Measurements from ENCODE around the gene PDLIM1.

PDLIM1 gene

GRCh38 chr10:95287281-95287680, 3.5 kb downstream of the PDLIM1 start:
- no peak for DNase-seq

DNA sequence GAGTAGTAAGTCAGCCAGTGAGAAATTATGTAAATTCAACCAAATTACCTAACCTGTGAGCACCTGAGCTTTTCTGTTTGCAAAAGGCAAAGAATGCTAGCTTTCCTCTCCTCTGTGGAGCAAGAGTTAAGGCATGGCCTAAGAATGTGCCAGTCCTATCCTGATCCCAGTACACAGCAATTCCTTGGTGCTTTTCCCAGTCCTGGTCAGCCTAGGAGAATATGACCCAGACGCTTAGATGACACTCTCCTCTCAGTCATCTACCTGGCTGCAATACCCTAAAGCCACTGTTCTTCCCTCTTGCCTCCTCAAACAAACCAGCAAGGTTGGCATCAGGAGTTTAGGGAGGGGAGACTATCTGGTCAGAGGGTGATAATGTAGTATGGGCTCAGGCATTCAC, 4.1 kb downstream of the PDLIM1 start:
- no peak for DNase-seq

GRCh38 chr10:95285556-95285955, 5.2 kb downstream of the PDLIM1 start:
- DNase-seq: no peak

- DNase-seq: no peak
These were observed 6.0 kb downstream of the PDLIM1 start for GRCh38 chr10:95284807-95285206.

GRCh38 chr10:95282107-95282506, 8.7 kb downstream of the PDLIM1 start:
- DNase-seq: no peak

DNA sequence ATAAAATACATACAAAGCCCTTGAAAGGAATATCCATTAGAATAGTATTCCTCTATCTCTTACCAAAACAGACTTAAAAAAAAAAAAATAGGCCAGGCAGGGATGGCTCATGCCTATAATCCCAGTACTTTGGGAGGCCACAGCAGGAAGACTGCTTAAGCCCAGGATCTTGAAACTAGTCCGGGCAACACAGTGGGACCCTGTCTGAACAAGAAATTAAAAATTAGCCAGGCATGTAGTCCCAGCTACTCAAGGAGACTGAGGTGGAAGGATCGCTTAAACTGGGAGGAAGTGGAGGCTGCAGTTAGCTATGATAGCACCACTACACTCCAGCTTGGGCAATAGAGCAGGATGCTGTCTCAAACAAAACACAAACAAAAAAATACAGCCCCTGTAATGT, 9.6 kb downstream of the PDLIM1 start:
- DNase-seq: no peak

DNA sequence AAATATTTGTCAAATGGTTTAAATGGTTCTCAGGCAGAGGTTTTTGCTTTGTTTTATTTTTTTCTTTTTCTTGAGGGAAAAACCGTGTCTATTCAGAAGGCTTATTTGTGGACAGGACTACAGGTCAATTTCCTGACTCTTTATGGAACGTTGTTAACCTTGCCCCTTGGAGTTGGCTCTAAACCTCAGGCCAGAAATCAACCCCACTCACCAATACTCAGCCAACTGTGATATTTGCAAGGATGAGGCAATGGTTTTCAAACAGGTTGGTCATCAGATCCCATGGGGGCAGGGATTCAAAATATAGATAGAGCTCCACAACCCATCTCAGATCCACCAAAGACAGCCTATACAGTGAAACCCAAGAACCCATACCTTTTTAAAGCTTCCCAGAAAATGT, 10.2 kb downstream of the PDLIM1 start:
- no peak for DNase-seq

GRCh38 chr10:95279042-95279820, 11.6 kb downstream of the PDLIM1 start:
- DNase-seq: no peak

DNA sequence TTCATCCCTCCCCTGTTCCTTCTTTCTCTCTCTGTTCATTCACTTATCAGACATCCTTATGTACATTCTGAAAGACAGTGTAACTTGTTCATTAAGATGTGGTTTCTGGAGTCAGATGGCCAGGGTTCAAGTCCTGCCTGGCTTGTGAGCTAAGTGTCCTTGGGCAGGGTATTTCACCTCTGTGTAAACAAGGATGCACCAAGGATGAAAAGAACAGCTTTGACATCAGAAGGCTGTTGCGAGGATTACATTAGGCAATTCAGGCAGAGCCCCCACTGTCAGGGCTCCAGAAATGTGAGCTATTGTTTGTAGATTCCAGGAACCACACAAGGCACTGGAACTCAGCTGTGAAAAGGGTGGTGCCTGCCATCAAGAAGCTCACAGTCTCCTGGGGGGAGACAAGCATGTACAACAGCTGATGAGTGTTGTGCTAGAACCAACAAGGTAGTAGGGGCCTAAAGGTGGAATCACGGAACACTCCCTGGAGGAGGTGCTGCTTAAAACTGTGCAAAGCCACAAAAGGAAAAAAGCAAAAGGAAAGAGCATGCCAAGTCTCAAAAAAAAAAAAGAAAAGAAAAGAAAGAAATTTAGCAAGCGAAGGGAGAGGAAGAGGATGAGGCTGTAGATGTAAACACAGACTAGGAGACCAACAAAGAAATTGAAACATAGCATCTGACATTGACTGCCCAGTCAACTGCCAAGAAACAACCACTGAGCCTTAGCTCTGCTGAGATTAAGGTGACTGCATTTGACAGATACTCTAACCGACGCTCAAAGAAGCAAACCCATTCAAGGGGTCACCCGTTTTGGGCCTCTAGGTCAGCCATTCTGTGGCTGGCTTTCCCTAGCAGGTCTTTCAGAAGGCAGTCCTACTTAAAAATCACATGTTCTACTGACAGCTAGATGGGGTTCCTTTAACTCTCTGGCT, 12.5 kb downstream of the PDLIM1 start:
- no peak for DNase-seq

DNA sequence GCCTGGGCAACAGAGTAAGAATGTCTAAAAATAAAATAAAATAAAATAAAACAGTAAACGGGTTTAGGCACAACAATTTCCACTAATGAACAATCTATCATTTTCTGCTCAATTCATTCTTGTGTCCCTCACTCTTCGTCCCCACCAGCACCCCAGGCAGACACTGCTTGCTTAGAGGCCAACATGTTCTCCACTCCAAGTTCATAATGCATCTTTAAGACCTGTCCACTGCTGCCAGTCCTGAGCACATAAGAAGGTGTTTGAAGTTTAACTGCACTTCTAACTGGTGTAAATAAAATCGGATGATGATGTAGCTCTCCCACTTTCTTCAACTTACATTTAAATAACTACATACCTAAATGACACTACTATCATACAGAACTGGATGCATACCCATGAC, 13.2 kb downstream of the PDLIM1 start:
- no peak for DNase-seq

DNA sequence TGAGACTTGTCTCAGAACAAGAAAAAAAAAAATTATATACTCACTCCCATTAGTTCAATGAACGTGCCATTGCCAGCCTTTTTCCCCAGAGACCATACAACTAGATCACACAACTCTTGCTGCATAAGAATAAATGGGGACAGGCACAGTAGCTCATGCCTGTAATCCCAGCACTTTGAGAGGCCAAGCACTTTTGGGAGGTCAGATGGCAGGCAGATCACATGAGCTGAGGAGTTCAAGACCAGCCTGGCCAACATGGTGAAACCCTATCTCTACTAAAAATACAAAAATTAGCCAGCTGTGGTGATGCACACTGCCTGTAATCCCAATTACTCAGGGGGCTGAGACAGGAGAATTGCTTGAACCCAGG, 13.6 kb downstream of the PDLIM1 start:
- no peak for DNase-seq

DNA sequence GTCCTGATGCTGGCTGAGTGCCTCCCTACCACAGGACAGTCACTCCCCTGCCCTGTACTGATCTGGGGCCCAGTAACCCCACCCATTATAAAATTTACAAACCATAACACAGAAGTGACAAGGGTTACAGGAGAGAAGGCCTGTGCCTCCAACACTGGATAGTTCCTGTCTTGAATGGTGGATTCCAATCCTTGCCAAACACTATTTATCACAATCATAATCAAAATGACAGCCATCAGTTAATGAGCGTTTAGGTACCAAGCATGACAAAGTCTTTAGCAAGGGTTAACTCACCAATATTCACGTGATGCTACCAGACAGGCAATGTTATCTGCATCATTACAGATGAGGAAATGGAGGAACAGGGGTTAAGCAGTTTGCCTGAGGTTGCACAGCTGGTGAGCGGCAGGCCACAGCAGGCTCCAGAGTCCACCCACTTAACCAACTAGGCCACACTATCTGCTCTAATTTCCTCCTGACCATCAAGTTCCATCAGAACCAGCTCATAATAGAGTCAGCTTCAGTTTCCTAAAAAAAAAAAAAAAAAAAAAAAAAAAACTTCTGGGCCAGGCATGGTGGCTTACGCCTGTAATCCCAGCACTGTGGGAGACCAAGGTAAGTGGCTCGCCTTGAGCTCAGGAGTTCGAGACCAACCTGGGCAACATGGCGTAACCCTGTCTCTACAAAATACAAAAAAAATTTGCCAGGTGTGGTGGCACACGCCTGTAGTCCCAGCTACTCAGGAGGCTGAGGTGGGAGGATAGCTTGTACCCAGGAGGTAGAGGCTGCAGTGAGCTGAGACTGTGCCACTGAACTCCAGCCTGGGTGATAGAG, 14.2 kb downstream of the PDLIM1 start:
- DNase-seq: no peak

DNA sequence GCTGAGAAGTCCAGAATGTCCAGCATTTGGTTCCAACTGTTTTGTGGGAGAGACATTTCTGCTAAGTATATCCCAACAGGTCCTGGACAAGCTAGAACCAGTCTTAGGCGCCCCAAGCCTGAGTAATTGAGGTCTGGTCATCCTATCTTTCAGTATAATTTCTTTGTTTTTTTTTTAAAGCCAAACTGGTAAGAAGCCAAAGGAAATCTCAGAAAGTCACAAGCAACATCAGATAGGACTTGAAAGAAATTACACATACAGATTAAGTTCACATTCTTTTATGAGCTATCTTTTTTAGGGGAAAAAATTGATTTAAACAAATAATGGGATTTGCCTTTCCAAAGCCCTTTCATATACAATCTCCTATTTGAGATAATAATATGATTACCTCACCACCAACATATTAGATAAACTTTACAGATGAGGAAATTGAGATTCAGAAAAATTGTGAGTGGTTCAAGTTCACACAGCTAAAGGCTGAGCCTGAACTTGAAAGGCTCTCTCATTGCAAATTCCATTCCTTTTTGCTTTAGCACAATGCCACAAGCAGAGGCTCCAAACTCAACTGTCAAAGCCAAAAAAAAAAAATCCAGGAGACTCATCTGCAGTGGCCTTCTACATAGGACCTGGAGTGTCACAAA, 15.0 kb downstream of the PDLIM1 start:
- DNase-seq: no peak

GRCh38 chr10:95273393-95274312, 17.1 kb downstream of the PDLIM1 start:
- DNase-seq: peak; percentile 46 to 70

DNA sequence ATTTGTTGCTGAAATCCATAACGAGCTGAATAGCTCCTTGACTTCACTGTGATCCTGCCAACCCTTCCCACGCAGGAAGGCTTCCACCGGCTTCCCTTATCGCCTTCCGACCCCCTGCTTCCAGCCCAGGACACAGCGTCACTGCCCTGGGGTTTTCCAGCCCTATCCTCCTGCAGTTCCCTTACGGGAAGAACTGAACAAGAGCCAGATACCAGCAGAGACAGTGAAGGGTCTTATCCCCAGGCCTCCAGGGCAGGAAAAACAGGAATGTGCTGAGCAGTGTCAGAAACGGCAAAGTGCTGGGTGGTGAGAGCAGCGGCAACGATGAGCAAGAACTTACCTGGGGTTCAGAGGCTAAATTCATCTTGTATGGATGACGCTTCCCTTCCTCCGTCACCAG, 22.4 kb downstream of the PDLIM1 start:
- DNase-seq: no peak

DNA sequence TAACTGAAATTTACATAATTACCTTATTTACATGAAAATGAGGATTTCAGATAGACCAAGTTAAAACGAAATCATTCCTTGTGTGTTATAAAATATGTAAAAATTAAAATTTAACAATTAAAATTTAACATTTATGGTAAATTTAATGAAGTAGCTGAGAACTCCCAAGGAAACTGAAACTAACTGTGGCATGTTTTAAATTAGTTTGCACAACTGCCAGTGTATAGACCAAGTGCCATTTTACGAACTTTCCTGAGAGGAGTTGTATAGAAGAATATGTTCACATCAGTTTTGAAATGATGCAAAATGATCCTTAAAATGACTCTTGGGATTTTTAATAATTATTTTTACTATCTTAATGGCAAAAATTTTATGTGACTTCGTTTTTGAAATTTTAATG, 23.6 kb downstream of the PDLIM1 start:
- no peak for DNase-seq

GRCh38 chr10:95266674-95267095, 24.1 kb downstream of the PDLIM1 start:
- DNase-seq: peak; percentile 12 to 74

DNA sequence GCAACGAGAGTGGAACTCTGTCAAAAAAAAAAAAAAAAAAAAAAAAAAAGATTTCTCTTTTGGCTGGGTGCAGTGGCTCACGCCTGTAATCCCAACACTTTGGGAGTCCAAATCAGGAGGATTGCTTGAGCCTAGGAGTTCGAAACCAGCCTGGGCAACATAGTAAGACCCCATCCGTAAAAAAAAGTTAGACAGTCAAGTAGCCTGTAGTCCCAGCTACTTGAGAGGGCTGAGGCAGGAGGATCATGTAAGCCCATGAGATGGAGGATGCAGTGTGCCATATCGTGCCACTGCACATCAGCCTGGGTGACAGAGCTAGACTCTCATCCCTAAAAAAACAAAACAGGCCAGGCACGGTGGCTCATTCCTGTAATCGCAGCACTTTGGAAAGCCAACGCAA, 25.2 kb downstream of the PDLIM1 start:
- no peak for DNase-seq

- DNase-seq: no peak
These were observed 26.4 kb downstream of the PDLIM1 start for GRCh38 chr10:95264227-95265051.

GRCh38 chr10:95263864-95264226, 27.0 kb downstream of the PDLIM1 start:
- no peak for DNase-seq
